HG02588 (cell line): ENCODE data around the gene LOXHD1.

Experiments
- ATAC-seq: cut with Tn5 transposase; IDR thresholded peaks from one replicate; pipeline ENCODE4 v1.9.1; 2021; ENCODE audit warnings: mild to moderate bottlenecking, moderate library complexity; ENCODE audit not compliant: unreplicated experiment

Gene LOXHD1

DNA sequence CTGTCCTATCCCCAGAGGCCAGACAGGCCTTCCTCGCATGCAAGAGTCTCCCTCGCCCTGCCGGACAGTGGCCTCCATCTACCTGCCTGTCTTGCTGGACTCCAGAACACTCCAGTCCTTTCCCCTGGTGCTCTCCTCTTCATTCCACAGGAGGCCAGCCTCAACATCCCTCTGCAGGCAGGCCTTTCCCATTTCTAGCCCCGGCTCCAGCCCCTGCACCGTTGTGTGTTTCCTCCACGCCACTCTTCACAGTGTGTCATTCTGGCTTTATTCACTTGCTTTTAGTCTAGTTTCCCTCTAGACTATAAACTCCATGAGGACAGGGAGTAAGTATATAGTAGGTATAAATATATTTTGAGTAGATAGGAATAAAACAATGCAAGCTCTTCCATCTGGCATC, 81.2 kb downstream of the LOXHD1 start:
- ATAC-seq = no peak

DNA sequence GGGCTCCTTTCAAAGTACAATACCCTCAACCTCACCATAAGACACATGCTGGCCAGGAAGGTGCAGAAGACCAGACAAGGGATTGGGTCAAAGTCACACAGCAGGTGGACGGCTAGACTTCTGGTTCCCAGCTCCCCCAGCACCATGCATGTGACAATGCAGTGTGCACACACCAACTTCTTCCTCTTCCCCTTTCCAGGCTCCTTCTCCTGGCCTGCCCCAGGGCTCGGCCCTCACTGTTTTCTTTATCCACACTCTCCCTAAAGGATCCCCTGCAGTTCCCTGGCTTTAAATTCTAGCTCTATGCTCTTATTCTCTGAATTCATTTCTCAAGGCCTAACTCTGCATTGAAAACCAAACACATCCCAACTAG, 82.3 kb downstream of the LOXHD1 start:
- ATAC-seq = no peak

DNA sequence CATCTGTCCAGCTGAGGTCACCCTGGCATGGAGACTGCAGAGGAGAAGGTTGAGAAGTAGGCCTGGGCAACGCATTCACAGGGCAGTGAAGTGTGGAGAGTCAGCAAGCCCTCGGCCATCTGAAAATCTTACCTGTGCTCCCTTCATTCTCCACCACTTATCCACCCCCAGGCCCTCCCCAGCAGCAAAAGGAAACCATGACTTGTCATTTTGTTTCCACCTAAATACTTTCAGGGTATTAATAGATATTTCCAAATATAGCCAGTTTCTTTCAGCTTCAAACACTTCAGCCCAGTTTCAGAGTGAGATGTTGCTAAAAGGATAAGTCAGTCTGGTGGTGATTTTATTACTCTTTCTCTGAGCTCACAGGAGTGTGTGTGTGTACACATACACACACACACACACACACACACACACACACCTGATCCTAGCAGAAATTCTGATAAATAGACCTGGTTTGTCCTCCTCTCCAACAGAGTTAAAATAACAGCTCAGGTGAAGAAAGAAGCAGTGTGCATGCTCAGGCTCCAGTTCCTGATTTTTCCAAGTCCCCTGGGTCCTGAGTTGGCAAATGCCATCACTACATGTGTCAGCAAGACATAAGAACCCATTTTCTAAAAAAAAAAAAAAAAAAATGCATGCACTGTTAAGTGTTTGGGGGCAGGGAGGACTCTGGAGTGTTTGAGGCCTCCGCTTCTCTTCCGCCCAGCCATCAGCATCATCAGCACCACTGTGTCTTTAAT, 82.8 kb downstream of the LOXHD1 start:
- peak; percentile 66 for ATAC-seq

DNA sequence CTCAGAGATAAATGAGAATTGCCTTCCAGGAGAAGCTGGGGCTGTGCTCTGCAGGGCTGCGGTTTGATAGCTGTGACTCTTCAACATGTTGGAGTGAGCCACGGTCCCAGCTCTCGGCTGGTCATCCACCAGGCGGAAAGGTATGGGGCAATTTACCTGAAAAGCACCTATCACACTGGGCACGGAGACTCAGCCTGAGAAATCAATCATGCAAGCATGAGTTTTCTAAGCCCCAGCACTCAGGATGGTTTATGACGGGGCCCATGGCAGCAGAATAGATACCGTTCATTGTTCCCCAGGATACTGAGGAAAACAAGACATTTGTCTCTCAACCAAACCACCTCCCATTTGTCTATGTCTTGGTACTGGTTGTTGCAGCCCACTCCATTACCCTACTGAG, 83.9 kb downstream of the LOXHD1 start:
- ATAC-seq = no peak

DNA sequence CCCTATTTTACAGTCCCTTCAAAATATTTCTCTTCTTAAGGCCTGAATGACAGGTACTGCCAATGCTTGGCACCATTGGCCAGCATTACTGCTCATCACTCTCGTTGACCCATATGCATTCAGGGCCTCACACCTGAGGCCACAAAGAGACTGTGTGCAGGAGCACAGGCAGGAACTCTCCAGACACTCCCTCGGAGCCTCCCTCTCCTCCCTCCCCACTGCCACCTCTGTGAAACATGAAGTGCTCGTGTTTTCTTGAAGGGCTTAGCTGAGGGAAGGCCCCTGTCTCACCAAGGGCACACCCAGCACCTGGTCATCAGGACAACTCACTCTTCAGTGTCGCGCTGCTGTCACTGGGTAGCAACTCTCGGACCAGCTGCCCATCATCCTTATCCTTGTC, 85.3 kb downstream of the LOXHD1 start:
- no peak for ATAC-seq

DNA sequence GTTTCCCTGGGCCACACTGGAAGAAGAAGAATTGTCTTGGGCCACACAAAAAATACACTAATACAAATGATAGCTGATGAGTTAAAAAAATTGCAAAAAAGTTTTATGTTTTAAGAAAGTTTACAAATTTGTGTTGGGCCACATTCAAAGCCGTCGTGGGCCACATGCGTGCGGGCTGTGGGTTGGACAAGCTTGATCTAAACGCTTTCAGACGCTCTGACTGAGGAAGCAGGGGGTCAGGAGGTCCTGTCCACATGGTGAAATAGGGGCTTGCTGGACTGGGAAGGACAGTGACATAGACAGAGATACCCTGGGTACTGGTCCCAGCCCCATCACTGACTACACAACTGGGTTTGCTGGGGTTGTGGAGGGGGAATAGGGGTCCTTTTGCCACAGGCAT, 86.4 kb downstream of the LOXHD1 start:
- no peak for ATAC-seq

DNA sequence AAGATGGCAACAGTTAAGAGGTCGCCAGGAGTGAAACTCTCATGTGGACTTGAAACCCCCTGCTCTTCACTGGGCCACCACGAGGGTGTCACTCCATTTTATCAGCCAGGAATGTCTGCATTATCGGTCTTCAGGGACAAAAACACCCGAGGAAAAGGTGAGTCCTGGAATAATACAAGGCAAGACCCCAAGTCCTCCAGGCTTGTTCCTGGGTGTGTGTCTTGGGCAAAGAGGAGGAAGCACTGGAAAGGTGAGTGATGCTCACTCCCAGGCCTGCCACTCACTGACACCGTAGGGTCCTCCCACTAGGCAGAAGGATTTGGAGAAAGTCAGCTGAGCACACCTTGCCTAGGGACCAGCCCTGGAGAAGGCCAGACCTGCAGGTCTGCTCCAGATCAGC, 86.9 kb downstream of the LOXHD1 start:
- ATAC-seq = no peak

DNA sequence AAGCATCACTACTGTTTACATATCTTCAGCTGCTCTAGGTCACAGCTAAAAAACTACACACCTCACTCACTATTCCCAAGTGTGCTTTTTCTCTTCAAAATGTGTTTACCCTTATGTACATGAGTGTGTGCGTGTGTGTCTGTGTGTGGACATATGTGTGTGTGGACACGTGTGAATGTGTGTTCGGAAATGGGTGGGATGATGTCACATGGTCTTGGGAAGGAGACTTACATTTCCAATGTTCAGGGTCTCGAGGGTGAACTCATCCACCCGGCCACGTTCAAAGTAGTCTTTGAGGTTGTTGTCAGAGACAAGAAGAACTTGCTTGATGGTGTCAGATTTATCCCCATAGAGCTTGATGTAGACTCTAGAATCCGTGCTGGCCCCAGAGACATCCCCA, 87.8 kb downstream of the LOXHD1 start:
- no peak for ATAC-seq

DNA sequence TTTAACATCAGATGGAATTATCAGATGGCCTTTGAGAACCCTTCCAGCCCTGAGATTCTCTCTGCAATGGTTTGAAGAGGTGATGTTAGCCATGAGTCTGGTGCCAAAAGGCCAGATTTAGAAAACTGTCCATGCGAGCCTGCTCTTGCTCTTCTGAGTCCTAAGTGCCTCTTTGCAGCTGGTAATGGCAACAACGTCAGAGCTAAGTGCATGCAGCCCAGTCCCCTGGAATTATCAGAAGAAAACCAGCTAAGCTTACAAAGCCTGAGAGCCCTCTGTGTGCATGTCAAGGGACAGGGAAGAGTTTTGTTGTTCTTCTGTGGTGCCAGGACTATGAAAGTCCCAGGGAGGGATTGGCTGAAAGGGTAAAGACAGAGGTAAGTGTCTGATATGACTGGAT, 89.8 kb downstream of the LOXHD1 start:
- ATAC-seq = no peak

DNA sequence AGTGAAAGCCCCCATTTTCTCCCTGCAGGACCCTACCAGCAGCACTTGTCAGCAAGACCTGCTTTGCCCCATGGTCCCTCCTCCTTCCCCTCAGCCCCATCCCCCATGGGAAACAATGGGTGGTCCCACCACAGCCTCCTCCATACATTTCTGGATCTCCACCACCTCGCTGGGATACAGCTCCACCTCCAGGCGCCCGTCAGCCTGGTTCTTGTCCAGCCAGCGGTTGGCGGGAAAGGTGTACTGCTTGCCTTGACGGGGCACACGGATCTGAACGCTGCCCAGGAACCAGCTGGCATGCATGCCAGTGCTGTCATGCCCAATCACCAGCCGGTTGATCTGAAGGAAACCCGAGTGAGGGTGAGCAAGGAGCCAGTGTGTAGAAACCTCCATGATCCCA, 90.9 kb downstream of the LOXHD1 start:
- ATAC-seq = no peak

DNA sequence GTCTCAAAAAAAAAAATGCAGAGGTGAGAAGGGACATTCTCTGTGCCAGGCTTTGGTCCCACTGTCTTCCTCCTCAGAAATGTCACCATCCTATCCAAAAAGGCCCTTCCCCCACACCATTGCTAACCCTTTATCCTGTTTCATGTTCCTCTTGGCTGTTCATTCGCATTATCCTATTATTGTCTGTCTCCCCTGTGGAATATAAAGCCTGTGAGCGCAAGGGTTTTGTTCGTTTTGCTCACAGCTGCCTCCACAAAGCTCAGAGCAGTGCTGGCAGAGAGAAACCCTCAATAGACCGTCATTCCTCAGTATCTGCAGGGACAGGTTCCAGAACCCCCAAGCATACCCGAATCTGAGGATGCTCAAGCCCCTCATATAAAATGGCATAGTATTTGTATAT, 91.8 kb downstream of the LOXHD1 start:
- no peak for ATAC-seq

DNA sequence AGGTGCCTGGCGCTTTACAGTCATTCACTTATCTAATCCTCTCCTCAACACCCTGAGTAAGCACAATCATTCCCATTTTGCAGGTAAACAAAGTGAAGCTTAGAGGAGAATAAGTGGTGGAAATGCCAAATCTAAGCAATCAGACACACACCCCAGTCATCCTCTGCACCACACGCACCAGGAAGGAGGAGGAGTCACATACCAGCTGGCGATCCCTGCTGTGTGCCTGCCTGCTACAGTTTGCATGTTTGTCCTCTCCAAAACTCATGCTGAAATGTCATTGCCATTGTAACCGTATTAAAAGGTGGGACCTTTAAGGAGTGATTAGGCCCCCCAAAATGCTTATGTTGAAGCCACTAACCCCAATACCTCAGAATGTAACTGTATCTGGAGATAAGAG, 93.7 kb downstream of the LOXHD1 start:
- no peak for ATAC-seq

DNA sequence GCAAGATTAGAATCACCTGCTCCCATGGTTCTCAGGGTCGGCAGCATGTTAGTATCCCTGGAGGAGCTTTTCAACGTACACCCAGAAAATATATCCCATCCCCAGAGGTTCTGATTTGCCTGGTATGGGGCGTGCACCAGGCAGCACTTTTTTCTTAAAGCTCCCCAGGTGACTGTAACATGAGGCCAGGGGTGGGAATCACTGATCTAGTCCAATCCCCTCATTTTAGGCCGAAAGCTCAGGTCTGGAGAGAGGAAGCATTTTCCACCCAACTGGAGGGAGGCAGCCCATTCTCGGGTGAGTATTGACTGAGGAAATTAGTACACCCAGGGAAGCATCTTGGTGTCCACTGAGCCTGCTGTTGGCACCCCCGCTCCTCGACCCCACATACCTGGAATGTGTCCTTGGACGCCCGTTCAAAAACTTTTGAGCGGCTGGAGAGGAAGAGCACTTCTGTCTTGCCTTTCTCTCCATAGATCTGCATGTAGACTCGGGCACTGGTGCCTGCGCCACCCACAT, 94.3 kb downstream of the LOXHD1 start:
- ATAC-seq = no peak

DNA sequence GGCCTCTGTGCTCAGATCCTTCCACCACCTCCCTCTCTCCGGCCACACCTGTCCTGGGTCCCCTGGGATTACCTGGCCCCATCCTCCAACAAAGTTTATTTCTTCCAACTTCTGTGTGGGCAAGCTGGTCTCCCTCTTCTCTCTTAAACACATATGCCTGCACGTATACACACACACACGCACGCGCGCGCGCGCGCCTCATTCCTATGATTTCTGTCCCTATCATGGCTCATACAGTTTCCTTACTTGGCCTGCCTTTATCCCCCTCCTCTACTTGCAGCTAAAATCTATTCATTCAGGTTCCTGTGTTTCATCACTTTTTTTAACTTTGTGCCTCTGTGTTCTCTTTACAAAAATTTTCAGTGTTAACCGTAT, 96.4 kb downstream of the LOXHD1 start:
- no peak for ATAC-seq

DNA sequence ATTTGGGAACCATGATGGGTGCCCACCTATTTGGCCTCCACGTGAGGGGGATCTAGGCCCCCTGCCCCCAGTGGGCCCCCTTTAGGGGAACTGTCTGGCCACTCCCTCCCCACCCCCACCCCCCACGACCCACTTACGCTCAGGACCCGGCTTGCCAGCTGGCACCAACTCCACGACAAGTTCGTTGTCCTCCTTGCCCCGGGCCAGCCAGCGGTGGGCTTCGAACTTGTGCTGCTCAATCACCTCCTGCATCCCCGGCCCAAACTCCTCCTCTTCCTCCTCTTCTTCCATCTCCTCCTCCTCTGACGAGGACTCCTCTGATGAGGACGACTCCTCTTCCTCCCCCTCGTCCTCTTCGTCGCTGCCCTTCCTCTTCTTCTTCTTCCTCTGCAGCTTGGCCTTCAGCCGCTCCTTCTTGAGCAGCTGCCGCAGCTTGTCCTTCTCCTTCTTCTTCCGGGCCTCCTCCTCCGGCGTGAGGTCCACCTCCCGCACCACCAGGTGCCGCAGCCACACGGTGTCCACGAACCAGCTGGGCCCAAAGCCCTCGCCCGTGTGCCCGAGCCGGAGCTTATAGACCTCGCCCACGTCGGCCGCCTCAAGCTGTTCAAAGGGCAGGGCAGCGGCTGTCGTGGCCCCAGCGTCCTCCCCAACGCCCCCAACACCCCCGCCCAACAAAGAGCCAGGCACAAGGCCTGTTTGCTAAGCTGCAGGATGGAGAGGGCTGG, 96.9 kb downstream of the LOXHD1 start:
- no peak for ATAC-seq

DNA sequence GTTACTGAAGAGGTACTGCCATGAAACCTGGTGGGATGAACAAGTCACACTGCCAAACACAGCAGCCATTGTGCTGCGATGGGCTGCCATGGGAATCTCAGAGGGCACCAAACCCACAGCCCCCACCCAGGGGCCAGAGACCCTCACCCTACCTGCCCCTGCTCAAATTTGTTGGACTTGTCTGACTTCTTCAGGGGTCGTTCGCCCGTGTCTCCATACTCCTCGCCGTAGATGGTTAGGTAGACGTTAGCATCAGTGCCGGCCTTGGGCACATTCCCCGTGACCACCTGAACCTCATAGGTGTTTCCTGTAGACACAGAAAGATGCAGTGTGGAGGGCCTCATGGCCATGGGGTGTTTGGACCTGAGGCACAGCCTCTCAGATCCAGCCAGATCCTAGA, 97.7 kb downstream of the LOXHD1 start:
- ATAC-seq = no peak

DNA sequence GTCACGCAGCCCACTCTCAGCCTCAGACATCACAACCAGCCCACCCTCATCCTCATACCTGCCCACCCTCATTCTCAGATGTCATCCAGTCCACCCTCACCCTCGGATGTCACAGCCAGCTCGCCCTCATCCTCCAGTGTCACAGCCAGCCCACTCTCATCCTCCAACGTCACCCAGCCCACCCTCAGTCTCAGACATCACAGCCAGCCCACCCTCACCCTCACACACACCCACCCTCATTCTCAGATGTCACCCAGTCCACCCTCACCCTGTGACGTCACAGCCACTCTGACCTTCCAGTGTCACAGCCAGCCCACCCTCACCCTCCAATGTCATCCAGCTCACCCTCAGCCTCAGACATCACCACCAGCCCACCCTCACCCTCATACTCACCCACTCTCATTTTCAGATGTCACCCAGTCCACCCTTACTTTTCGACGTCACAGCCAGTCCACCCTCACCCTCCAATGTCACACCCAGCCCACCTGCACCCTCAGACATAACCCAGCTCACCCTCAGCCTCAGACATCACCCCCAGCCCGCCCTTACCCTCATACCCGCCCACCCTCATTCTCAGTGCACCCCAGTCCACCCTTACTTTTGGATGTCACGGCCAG, 100.3 kb downstream of the LOXHD1 start:
- ATAC-seq = no peak

DNA sequence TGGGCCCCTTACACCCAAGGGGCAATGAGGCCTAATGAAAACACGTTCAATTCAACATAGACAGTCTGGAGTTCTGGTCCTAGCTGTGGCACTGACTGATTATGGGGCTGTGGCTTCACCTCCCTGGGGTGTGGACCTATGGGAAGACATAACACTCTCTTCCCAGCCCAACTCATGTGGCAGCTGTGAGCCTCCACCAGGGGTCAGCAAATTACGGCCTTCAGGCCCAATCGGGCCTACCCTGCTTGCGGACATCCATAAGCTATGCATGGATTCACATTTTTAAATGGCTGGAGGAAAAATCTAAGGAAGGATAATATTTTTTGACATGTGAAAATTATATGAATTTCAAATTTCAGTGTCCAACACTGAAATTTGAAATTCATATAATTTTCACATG, 101.3 kb downstream of the LOXHD1 start:
- no peak for ATAC-seq

DNA sequence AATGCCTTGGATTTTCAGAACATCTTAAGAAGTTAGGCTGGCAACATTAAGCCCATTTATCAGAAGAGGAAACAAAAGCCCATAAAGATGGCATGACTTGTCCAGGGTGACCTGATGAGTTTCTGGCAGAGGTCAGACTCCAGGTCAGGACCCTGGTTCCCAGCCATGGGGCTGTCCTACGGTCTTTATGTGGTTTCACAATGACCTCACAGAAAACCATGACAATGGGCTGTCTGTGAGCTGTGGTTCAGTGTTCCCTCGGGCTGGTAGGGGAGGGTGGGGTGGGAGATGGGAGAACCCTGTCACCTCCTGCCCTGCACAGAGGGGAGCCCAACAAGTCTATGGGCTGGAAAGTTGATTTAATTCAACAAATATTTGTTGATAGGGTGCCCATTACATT, 101.8 kb downstream of the LOXHD1 start:
- ATAC-seq = no peak

DNA sequence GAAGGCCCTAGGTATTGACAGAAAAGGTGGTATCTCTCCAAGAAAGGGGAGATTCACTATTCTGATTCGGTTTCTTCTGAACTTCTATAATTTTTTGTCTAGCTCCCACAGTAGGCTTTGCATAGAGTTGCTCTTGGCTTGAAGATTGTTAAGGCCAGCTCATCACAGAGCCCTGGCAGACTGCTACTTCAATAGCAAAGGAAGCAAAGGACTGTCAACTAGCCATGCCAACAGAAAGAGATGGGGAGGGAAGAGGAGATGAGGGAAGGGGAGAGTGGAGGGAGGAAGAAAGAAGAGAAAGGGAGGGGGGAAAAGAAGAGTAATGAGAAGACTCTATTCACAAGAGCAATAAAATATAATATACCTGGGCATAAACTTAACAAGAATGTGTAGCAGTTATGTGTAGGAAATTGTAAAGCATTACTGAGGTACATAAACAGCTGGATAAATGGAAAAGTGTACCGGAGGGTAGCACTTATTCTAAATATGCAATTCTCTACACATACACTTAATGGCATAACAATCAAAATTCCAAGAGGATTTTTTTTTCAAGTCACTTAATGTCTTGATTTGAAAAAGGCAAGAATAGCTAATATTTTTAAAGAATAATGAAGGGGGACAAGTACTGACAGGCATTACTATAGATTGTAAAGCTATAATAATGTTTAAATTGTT, 102.5 kb downstream of the LOXHD1 start:
- no peak for ATAC-seq

DNA sequence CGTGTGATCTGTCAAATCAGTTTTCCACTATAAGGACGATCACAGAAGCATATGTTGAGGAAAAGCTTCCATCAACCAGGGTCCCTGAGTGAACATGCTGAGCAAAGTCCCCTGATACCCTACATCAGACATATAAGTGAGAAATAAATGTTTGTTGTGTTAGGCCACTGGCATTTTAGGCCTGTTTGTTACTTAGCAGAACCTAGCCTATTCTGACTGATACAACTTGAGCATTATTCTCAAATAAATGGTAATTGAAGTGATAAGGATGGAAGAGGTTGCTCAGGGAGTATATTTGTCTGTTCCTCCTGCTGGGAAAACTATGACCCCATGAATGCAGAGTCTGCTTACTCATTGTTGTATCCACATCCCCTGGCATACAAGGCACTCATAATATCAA, 106.4 kb downstream of the LOXHD1 start:
- ATAC-seq = no peak

DNA sequence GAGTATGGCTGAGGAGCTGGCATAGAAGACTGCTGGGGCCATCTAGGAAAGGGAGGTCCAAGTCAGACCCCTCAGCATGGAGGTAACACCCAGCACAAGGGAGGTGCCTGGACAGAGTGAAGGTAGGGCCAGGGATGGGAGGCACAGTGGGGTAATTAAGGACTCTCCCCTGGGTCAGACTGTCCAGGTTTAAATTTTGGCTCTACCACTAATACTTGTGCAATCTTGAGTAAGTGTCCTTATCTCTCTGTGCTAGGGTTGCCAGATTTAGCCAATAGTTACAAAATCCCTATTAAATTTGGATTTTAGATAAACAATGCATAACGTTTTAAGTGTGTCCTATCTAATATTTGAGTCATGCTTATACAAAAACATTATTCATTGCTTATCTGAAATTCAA, 109.5 kb downstream of the LOXHD1 start:
- no peak for ATAC-seq
